Uterus (tissue), 4 donors: ENCODE measurements around the gene PRKCE. TPM values are rescaled to one million over a fixed set of nuclear protein-coding genes. Genes with fewer than 3 reads are reported as not detected.
A peak's percentile ranks its signal among the peaks of the same experiment; 100 is the strongest.

Experiments used
- DNase-seq, 2 donors: peaks; one replicate each; pipeline ENCODE4 v3.0.0-alpha.2; 2019 to 2020
- H3K27ac ChIP-seq, 2 donors: fragments of 200-600 bp; sonication (generic); 1 replicate in 1 of 2; 2 replicates in 1 of 2; pipeline ENCODE4 v1.5.1; 2016 to 2018
- H3K27me3 ChIP-seq, 2 donors: fragments of 200-600 bp; sonication (generic); one replicate each; pipeline ENCODE4 v1.5.1; 2018 to 2019; ENCODE audit warnings: control low read depth in 1 of 2
- H3K36me3 ChIP-seq, 2 donors: fragments of 200-600 bp; sonication (generic); one replicate each; pipeline ENCODE4 v1.5.1; 2019; ENCODE audit warnings: control low read depth in 1 of 2
- H3K4me1 ChIP-seq, 2 donors: fragments of 200-600 bp; sonication (generic); one replicate each; pipeline ENCODE4 v1.5.1; 2018 to 2019; ENCODE audit warnings: control low read depth in 1 of 2
- H3K4me3 ChIP-seq, 2 donors: fragments of 200-600 bp; sonication (generic); 1 replicate in 1 of 2; 2 replicates in 1 of 2; pipeline ENCODE4 v1.5.1; 2018 to 2019; ENCODE audit warnings: mild to moderate bottlenecking in 1 of 2
- H3K9me3 ChIP-seq, 2 donors: fragments of 200-600 bp; sonication (generic); one replicate each; pipeline ENCODE4 v1.5.1; 2019; ENCODE audit warnings: control low read depth in 1 of 2
- POLR2A ChIP-seq, 2 donors: fragments of 450-650 bp; IDR thresholded peaks; one replicate each; pipeline ENCODE4 v1.6.1; 2016; ENCODE audit warnings: antibody characterized with exemption in 2 of 2, mild to moderate bottlenecking in 1 of 2, moderate library complexity in 1 of 2
- intact Hi-C: fragments of 100-400 bp; cut with DNase I; formaldehyde crosslinking; loops from one replicate; pipeline ENCODE4 v1.15.1; 2023; ENCODE audit warnings: low total_unique reads
- total RNA-seq, 4 donors: library from RNA; depleted of rRNA in 3 of 4; stranded (reverse); fragments of >200 nt in 3 of 4; gene quantifications; one replicate each; pipeline versions ENCODE4 v1.1.0 to v1.2.4, GENCODE V29; 2014 to 2023
- TF ChIP-seq, protein P1 (sequence below), 4 experiments: fragments of 200-600 bp in 2 of 4; fragments of 450-650 bp in 2 of 4; sonication (generic) in 2 of 4; IDR thresholded peaks; one replicate each; pipeline ENCODE4 v1.5.1; 2016 to 2019; ENCODE audit warnings: antibody characterized with exemption in 4 of 4, mild to moderate bottlenecking in 2 of 4, moderate library complexity in 1 of 4
- donor health status: DM: yes; HTN: yes; CAD: no.

Gene PRKCE
- total RNA-seq, 4 donors from 2014 or later: 3.8 to 47.6 (median 14.2) TPM

DNA sequence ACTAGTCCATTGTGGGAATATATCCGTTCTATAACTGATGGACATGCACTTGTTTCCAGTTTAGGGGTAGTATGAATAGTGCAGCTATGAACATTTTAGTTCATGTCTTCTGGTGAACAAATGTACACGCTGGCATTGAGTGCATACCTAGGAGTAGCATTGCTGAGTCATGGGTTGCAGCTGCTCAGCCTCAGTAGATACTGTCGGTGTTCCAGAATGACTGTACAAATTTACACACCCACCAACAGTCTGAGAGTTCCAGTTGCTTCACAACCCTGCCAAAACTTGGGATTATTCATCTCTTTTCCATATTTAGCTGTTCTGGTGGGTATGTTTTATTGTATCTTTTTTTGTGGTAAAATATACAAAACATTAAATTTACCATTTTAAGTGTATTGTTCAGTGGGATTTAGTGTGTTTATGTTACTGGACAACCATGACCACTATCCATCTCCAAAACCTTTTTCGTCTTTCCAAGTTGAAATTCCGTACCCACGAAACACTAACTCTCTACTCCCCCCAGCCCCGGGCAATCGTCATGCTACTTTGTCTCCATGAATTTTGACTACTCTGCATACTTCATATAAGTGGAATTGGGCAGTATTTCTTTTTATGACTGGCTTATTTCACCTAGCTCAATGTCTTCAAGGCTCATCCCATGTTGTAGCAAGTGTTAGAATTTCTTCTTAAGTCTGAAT is 281.0 kb downstream of the PRKCE start:
- intact Hi-C loops: no loop called here
- Histone ChIP-seq H3K9me3 (no peaks in the 10 kb centered on the region), H3K27ac (no peak overlapping the region), H3K4me3 (no peak overlapping the region), H3K36me3 (no peaks in the 10 kb centered on the region), H3K27me3 (no peaks in the 10 kb centered on the region), H3K4me1 (no peaks in the 10 kb centered on the region)
- no peak for DNase-seq
- TF ChIP-seq POLR2A (IDR thresholded peaks at IDR 0.05): no peak
- TF ChIP-seq, protein P1, sequence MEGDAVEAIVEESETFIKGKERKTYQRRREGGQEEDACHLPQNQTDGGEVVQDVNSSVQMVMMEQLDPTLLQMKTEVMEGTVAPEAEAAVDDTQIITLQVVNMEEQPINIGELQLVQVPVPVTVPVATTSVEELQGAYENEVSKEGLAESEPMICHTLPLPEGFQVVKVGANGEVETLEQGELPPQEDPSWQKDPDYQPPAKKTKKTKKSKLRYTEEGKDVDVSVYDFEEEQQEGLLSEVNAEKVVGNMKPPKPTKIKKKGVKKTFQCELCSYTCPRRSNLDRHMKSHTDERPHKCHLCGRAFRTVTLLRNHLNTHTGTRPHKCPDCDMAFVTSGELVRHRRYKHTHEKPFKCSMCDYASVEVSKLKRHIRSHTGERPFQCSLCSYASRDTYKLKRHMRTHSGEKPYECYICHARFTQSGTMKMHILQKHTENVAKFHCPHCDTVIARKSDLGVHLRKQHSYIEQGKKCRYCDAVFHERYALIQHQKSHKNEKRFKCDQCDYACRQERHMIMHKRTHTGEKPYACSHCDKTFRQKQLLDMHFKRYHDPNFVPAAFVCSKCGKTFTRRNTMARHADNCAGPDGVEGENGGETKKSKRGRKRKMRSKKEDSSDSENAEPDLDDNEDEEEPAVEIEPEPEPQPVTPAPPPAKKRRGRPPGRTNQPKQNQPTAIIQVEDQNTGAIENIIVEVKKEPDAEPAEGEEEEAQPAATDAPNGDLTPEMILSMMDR (IDR thresholded peaks at IDR 0.05): no peak

DNA sequence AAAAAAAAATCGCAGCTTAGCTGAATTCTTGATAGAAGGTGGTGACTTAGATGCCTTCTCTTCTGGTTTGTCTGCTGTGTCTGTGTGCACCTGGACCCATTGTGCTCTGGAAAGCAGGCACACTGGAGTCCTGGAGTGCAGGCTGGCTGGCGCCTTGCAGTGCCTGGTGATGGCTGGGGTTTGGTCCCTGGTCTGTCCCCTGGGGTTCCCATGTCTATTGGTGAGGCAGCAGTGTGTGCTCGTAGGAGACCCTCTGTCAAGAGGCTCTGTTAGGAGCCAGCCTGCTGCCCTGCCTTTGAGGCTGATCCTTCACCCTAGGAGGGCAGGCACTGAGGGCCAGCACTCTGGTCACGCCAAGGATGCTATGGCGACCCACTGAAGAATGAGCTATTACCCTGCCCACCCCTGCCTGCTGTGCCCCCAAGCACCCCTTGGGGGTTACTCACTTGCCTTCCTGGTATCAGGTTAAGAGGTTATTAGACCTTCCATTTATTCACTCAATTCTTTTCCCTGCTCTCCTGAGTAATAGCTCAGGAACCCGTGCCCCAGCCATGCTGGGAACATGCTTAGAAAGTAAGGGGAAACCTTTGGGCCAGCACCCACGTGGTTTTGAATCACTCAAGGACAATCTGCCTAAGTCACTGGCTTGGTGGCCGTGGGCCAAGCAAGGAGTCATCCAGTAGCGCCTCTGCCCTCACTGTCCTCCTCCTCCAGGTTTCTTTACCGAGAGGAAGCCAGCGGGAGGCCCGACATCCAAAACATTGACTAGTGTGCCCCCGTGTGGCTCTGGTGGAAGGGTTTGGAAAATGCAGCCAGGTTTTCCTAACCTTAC is 284.5 kb downstream of the PRKCE start:
- intact Hi-C loops: loop anchor here (5.0 kb wide), 1 partner anchor 294 kb away; no protein-coding TSS in a partner anchor
- no peaks in the 10 kb centered on the region for H3K36me3 ChIP-seq
- no peaks in the 10 kb centered on the region for H3K27me3 ChIP-seq
- H3K9me3 ChIP-seq: no peaks in the 10 kb centered on the region
- peak overlapping the region; percentile 49 to 55 for H3K27ac ChIP-seq
- H3K4me3 ChIP-seq: no peak overlapping the region
- H3K4me1 ChIP-seq: no peaks in the 10 kb centered on the region
- peak; percentile 94 to 95 for DNase-seq
- TF ChIP-seq, protein P1 (IDR thresholded peaks at IDR 0.05): peak; percentile 78 to 93 (median 88)
- TF ChIP-seq POLR2A (IDR thresholded peaks at IDR 0.05): no peak

GRCh38 chr2:45936623-45936979 is 285.1 kb downstream of the PRKCE start:
- H3K4me1 ChIP-seq: no peaks in the 10 kb centered on the region
- intact Hi-C loops: loop anchor here (5.0 kb wide), 1 partner anchor 294 kb away; no protein-coding TSS in a partner anchor
- H3K4me3 ChIP-seq: no peak overlapping the region
- no peaks in the 10 kb centered on the region for H3K27me3 ChIP-seq
- no peak for DNase-seq
- H3K27ac ChIP-seq: peak overlapping the region in 1 of 2 donors; percentile 55
- TF ChIP-seq POLR2A (IDR thresholded peaks at IDR 0.05): no peak
- TF ChIP-seq, protein P1 (IDR thresholded peaks at IDR 0.05): no peak
- no peaks in the 10 kb centered on the region for H3K36me3 ChIP-seq
- no peaks in the 10 kb centered on the region for H3K9me3 ChIP-seq

DNA sequence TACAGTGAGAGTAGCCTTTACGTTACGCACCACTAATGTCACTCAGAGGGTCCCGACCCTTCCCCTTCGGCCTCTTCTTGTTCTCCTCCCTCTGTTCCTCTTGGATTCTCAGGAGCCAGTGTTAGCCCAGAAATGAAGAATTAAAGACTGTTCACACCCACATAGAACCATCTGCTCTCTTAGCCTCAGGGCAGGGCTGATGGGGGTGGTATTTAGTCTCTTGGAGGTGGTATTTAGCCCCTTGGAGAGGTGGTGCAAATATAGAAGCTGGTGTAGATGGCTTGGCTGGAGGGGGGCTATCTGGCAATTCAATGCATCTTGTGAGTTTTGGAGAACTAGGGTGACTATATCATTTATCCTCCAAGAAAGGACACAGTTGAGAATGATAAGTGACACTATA is 286.5 kb downstream of the PRKCE start:
- no peak for DNase-seq
- no peak for TF ChIP-seq POLR2A (IDR thresholded peaks at IDR 0.05)
- TF ChIP-seq, protein P1 (IDR thresholded peaks at IDR 0.05): no peak
- Histone ChIP-seq H3K4me1 (no peaks in the 10 kb centered on the region), H3K9me3 (no peaks in the 10 kb centered on the region), H3K4me3 (no peak overlapping the region), H3K27ac (peak overlapping the region in 1 of 2 donors; percentile 77), H3K36me3 (no peaks in the 10 kb centered on the region), H3K27me3 (no peaks in the 10 kb centered on the region)
- intact Hi-C loops: loop anchor here (5.0 kb wide), 1 partner anchor 296 kb away; no protein-coding TSS in a partner anchor
